ENCODE measurements around the gene SSRP1. TPM values are rescaled to one million over a fixed set of nuclear protein-coding genes. Genes with fewer than 3 reads are reported as not detected.
"Not testable (repeated sequence)": the region's sequence is repeated elsewhere in the genome, so short reads cannot be mapped to it uniquely, and the experiment has no call there.

The SSRP1 gene
- total RNA-seq, 2 experiments from 2014 or later: 304 to 322 TPM

- H3K9me3 Mint-ChIP-seq: no peaks in the 10 kb centered on the region
- no peak overlapping the region for H3K27ac Mint-ChIP-seq
- DNase-seq: no peak
- H3K4me3 Mint-ChIP-seq: no peak overlapping the region
- intact Hi-C loops (cut with micrococcal nuclease): no loop called here
- H3K4me1 Mint-ChIP-seq (ENCODE audit: low read depth): no peaks in the 10 kb centered on the region
- no peaks in the 10 kb centered on the region for H3K27me3 Mint-ChIP-seq (ENCODE audit: low read depth)
- H3K36me3 Mint-ChIP-seq (ENCODE audit: low read depth): no peaks in the 10 kb centered on the region
- CTCF ChIA-PET: no interaction called here
Observed at GRCh38 chr11:57368845-57369232, 33.1 kb upstream of the SSRP1 start.

GRCh38 chr11:57368106-57368844 is 32.6 kb upstream of the SSRP1 start:
- Mint-ChIP-seq H3K4me1 (ENCODE audit: low read depth) (no peaks in the 10 kb centered on the region), H3K4me3 (no peak overlapping the region), H3K9me3 (no peaks in the 10 kb centered on the region), H3K27me3 (ENCODE audit: low read depth) (no peaks in the 10 kb centered on the region), H3K36me3 (ENCODE audit: low read depth) (no peaks in the 10 kb centered on the region), H3K27ac (no peak overlapping the region)
- DNase-seq: no peak
- CTCF ChIA-PET: interaction anchor here (1.4 kb wide), 1 partner anchor 89 kb away, joined by 3 read pairs; no protein-coding TSS in a partner anchor
- intact Hi-C loops (cut with micrococcal nuclease): no loop called here

- intact Hi-C loops (cut with micrococcal nuclease): no loop called here
- no peaks in the 10 kb centered on the region for H3K36me3 Mint-ChIP-seq (ENCODE audit: low read depth)
- H3K4me1 Mint-ChIP-seq (ENCODE audit: low read depth): no peaks in the 10 kb centered on the region
- no peaks in the 10 kb centered on the region for H3K9me3 Mint-ChIP-seq
- peaks cover 5% of the 10 kb centered on the region for H3K27me3 Mint-ChIP-seq (ENCODE audit: low read depth)
- DNase-seq: no peak
- CTCF ChIA-PET: interaction anchor here (0.8 kb wide), 1 partner anchor 92 kb away, joined by 5 read pairs; no protein-coding TSS in a partner anchor
- H3K27ac Mint-ChIP-seq: no peak overlapping the region
- H3K4me3 Mint-ChIP-seq: no peak overlapping the region
Observed at GRCh38 chr11:57364851-57365660, 29.4 kb upstream of the SSRP1 start.

GRCh38 chr11:57363131-57364080 is 27.7 kb upstream of the SSRP1 start:
- Mint-ChIP-seq H3K4me3 (no peak overlapping the region), H3K27ac (no peak overlapping the region), H3K27me3 (ENCODE audit: low read depth) (peaks cover 5% of the 10 kb centered on the region), H3K4me1 (ENCODE audit: low read depth) (no peaks in the 10 kb centered on the region), H3K9me3 (no peaks in the 10 kb centered on the region), H3K36me3 (ENCODE audit: low read depth) (no peaks in the 10 kb centered on the region)
- CTCF ChIA-PET: interaction anchor here (0.7 to 1.8 kb wide), 5 partner anchors 13 to 120 kb away, joined by 3 to 8 read pairs (median 5); no protein-coding TSS in a partner anchor
- intact Hi-C loops (cut with micrococcal nuclease): no loop called here
- DNase-seq: no peak

- Mint-ChIP-seq H3K9me3 (no peaks in the 10 kb centered on the region), H3K27ac (no peak overlapping the region), H3K27me3 (ENCODE audit: low read depth) (peaks cover 5% of the 10 kb centered on the region), H3K4me3 (no peak overlapping the region), H3K4me1 (ENCODE audit: low read depth) (no peaks in the 10 kb centered on the region), H3K36me3 (ENCODE audit: low read depth) (no peaks in the 10 kb centered on the region)
- no peak for DNase-seq
- intact Hi-C loops (cut with micrococcal nuclease): no loop called here
- CTCF ChIA-PET: interaction anchor here (0.9 to 1.8 kb wide), 6 partner anchors 11 to 164 kb away, joined by 3 to 8 read pairs (median 4); no protein-coding TSS in a partner anchor
Observed at GRCh38 chr11:57361926-57362325, 26.2 kb upstream of the SSRP1 start.

- intact Hi-C loops (cut with micrococcal nuclease); H3K36me3 Mint-ChIP-seq (ENCODE audit: low read depth); H3K4me3 Mint-ChIP-seq; H3K27me3 Mint-ChIP-seq (ENCODE audit: low read depth); DNase-seq; H3K4me1 Mint-ChIP-seq (ENCODE audit: low read depth); H3K9me3 Mint-ChIP-seq; H3K27ac Mint-ChIP-seq: not testable (repeated sequence)
- CTCF ChIA-PET: interaction anchor here (1.4 to 2.3 kb wide), 5 partner anchors 11 to 155 kb away, joined by 5 to 9 read pairs (median 7); no protein-coding TSS in a partner anchor
Observed at GRCh38 chr11:57361420-57361819, 25.7 kb upstream of the SSRP1 start.

GRCh38 chr11:57360991-57361390 is 25.3 kb upstream of the SSRP1 start:
- H3K27ac Mint-ChIP-seq: no peak overlapping the region
- H3K27me3 Mint-ChIP-seq (ENCODE audit: low read depth): peaks cover 7% of the 10 kb centered on the region
- CTCF ChIA-PET: interaction anchor here (0.6 to 2.5 kb wide), 6 partner anchors 11 to 1153 kb away, joined by 3 to 9 read pairs (median 6); no protein-coding TSS in a partner anchor
- no peaks in the 10 kb centered on the region for H3K4me1 Mint-ChIP-seq (ENCODE audit: low read depth)
- intact Hi-C loops (cut with micrococcal nuclease): no loop called here
- no peak for DNase-seq
- no peaks in the 10 kb centered on the region for H3K9me3 Mint-ChIP-seq
- H3K4me3 Mint-ChIP-seq: no peak overlapping the region
- no peaks in the 10 kb centered on the region for H3K36me3 Mint-ChIP-seq (ENCODE audit: low read depth)

- CTCF ChIA-PET: interaction anchor here (1.1 to 2.5 kb wide), 6 partner anchors 10 to 157 kb away, joined by 3 to 9 read pairs (median 6); no protein-coding TSS in a partner anchor
- Mint-ChIP-seq H3K4me3 (no peak overlapping the region), H3K9me3 (no peaks in the 10 kb centered on the region), H3K4me1 (ENCODE audit: low read depth) (no peaks in the 10 kb centered on the region), H3K27me3 (ENCODE audit: low read depth) (peaks cover 7% of the 10 kb centered on the region), H3K27ac (no peak overlapping the region), H3K36me3 (ENCODE audit: low read depth) (no peaks in the 10 kb centered on the region)
- intact Hi-C loops (cut with micrococcal nuclease): no loop called here
- DNase-seq: no peak
Observed at GRCh38 chr11:57359896-57360690, 24.4 kb upstream of the SSRP1 start.

- DNase-seq: no peak
- Mint-ChIP-seq H3K4me3 (no peak overlapping the region), H3K9me3 (no peaks in the 10 kb centered on the region), H3K4me1 (ENCODE audit: low read depth) (no peaks in the 10 kb centered on the region), H3K36me3 (ENCODE audit: low read depth) (no peaks in the 10 kb centered on the region), H3K27ac (no peak overlapping the region), H3K27me3 (ENCODE audit: low read depth) (peaks cover 11% of the 10 kb centered on the region)
- CTCF ChIA-PET: interaction anchor here (1.4 to 2.5 kb wide), 3 partner anchors 11 to 285 kb away, joined by 3 to 9 read pairs (median 8); no protein-coding TSS in a partner anchor
- intact Hi-C loops (cut with micrococcal nuclease): no loop called here
Observed at GRCh38 chr11:57359396-57359795, 23.7 kb upstream of the SSRP1 start.

GRCh38 chr11:57358991-57359390 is 23.3 kb upstream of the SSRP1 start:
- CTCF ChIA-PET: interaction anchor here (1.0 to 2.5 kb wide), 4 partner anchors 9 to 285 kb away, joined by 3 to 9 read pairs (median 6); no protein-coding TSS in a partner anchor

GRCh38 chr11:57358543-57358961 is 22.9 kb upstream of the SSRP1 start:
- H3K4me3 Mint-ChIP-seq: no peak overlapping the region
- no peak overlapping the region for H3K27ac Mint-ChIP-seq
- CTCF ChIA-PET: interaction anchor here (0.9 to 2.5 kb wide), 4 partner anchors 8 to 286 kb away, joined by 3 to 8 read pairs (median 3); no protein-coding TSS in a partner anchor
- no peak for DNase-seq
- no peaks in the 10 kb centered on the region for H3K9me3 Mint-ChIP-seq
- peaks cover 12% of the 10 kb centered on the region for H3K27me3 Mint-ChIP-seq (ENCODE audit: low read depth)
- H3K4me1 Mint-ChIP-seq (ENCODE audit: low read depth): no peaks in the 10 kb centered on the region
- no peaks in the 10 kb centered on the region for H3K36me3 Mint-ChIP-seq (ENCODE audit: low read depth)
- intact Hi-C loops (cut with micrococcal nuclease): no loop called here

More at GRCh38 chr11:57358991-57359390, 23.3 kb upstream of the SSRP1 start:
- intact Hi-C loops (cut with micrococcal nuclease): no loop called here
- no peaks in the 10 kb centered on the region for H3K9me3 Mint-ChIP-seq
- no peaks in the 10 kb centered on the region for H3K4me1 Mint-ChIP-seq (ENCODE audit: low read depth)
- no peak for DNase-seq
- peaks cover 12% of the 10 kb centered on the region for H3K27me3 Mint-ChIP-seq (ENCODE audit: low read depth)
- no peaks in the 10 kb centered on the region for H3K36me3 Mint-ChIP-seq (ENCODE audit: low read depth)
- no peak overlapping the region for H3K27ac Mint-ChIP-seq
- H3K4me3 Mint-ChIP-seq: no peak overlapping the region
